Adrenal gland (tissue), 5 donors: ENCODE measurements around the gene CYP1B1.

Experiments
- CTCF ChIP-seq, 6 experiments: fragments of 450-650 bp in 4 of 6; fragments of 200-600 bp in 2 of 6; sonication (generic) in 1 of 6; IDR thresholded peaks; 1 replicate in 5 of 6; 2 replicates in 1 of 6; pipeline versions ENCODE4 v1.5.1 to v1.8.0; 2016 to 2021; ENCODE audit warnings: antibody characterized with exemption in 6 of 6, mild to moderate bottlenecking in 2 of 6, moderate library complexity in 1 of 6
- POLR2A ChIP-seq, 2 donors: fragments of 450-650 bp; IDR thresholded peaks; one replicate each; pipeline ENCODE4 v1.6.1; 2017; ENCODE audit warnings: antibody characterized with exemption in 2 of 2, mild to moderate bottlenecking in 2 of 2, moderate library complexity in 1 of 2
- donor health status: DM: no; HTN: no; CAD: no.

GRCh38 chr2:38097258-38097987 is 21.5 kb upstream of the CYP1B1 start:
- TF ChIP-seq CTCF (IDR thresholded peaks at IDR 0.05): no peak
- TF ChIP-seq POLR2A (IDR thresholded peaks at IDR 0.05): no peak
